ENCODE data around the gene CASP14. TPM values are rescaled to one million over a fixed set of nuclear protein-coding genes. Genes with fewer than 3 reads are reported as not detected.

The CASP14 gene
- polyA plus RNA-seq, 1 experiment = not detected

DNA sequence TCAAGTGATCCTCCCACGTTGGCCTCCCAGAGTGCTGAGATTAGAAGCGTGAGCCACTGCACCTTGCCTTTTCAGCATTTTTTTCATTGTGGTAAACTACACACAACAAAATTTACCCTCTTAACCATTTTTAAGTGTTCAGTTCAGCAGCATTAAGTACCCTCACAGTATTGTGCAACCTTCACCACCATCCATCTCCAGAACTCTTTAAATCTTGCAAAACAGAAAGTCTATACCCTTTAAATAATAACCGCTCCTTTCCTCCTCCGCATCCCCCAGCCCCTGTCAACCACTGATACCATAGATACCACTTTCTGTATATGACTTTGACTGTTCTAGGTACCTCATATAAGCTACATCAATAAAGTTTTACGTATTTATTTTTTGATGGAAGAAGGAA is 20.8 kb upstream of the CASP14 start:
- ChIA-PET POLR2A (no interaction called here), CTCF (no interaction called here)
- no peaks in the 10 kb centered on the region for H3K36me3 ChIP-seq (ENCODE audit: control insufficient read depth, insufficient read depth, low read length)
- no peak overlapping the region for H3K4me3 ChIP-seq (ENCODE audit: low read depth, low read length)
- TF ChIP-seq, protein P1, sequence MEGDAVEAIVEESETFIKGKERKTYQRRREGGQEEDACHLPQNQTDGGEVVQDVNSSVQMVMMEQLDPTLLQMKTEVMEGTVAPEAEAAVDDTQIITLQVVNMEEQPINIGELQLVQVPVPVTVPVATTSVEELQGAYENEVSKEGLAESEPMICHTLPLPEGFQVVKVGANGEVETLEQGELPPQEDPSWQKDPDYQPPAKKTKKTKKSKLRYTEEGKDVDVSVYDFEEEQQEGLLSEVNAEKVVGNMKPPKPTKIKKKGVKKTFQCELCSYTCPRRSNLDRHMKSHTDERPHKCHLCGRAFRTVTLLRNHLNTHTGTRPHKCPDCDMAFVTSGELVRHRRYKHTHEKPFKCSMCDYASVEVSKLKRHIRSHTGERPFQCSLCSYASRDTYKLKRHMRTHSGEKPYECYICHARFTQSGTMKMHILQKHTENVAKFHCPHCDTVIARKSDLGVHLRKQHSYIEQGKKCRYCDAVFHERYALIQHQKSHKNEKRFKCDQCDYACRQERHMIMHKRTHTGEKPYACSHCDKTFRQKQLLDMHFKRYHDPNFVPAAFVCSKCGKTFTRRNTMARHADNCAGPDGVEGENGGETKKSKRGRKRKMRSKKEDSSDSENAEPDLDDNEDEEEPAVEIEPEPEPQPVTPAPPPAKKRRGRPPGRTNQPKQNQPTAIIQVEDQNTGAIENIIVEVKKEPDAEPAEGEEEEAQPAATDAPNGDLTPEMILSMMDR (IDR thresholded peaks at IDR 0.05; ENCODE audit: insufficient read depth, low read depth, low read length) = no peak
- no peak for DNase-seq (ENCODE audit: low read depth)
- H3K27me3 ChIP-seq (ENCODE audit: control insufficient read depth, insufficient read depth, low read length) = no peaks in the 10 kb centered on the region

- ChIA-PET CTCF (no interaction called here), POLR2A (no interaction called here)
- Histone ChIP-seq H3K36me3 (ENCODE audit: control insufficient read depth, insufficient read depth, low read length) (no peaks in the 10 kb centered on the region), H3K27me3 (ENCODE audit: control insufficient read depth, insufficient read depth, low read length) (no peaks in the 10 kb centered on the region), H3K4me3 (ENCODE audit: low read depth, low read length) (no peak overlapping the region)
- TF ChIP-seq, protein P1 (IDR thresholded peaks at IDR 0.05; ENCODE audit: insufficient read depth, low read depth, low read length) = no peak
- DNase-seq (ENCODE audit: low read depth) = no peak
Measured at GRCh38 chr19:15031675-15032074, 17.6 kb upstream of the CASP14 start.

- Histone ChIP-seq H3K27me3 (ENCODE audit: control insufficient read depth, insufficient read depth, low read length) (no peaks in the 10 kb centered on the region), H3K4me3 (ENCODE audit: low read depth, low read length) (no peak overlapping the region), H3K36me3 (ENCODE audit: control insufficient read depth, insufficient read depth, low read length) (no peaks in the 10 kb centered on the region)
- TF ChIP-seq, protein P1 (IDR thresholded peaks at IDR 0.05; ENCODE audit: insufficient read depth, low read depth, low read length) = no peak
- no peak for DNase-seq (ENCODE audit: low read depth)
- ChIA-PET POLR2A (no interaction called here), CTCF (no interaction called here)
Measured at GRCh38 chr19:15035795-15036311, 13.4 kb upstream of the CASP14 start.

DNA sequence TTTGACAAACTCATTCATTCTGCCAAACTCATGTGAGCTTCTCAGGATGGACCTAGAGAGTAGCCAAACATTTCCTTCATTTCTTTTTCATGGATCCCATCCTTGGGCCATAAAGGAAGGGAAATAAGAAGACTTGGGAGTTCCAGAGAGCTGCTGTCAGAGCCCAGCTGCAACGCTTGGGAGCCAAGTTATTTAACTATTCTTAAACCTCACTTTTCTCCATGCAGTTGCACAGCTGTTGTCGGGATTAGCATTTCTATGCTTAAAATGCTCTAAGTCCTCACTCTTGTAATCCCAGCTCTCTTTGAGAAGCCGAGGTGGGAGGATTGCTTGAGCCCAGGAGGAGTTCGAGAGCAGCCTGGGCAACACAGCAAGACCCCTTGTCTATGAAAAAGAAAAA is 11.7 kb upstream of the CASP14 start:
- no peaks in the 10 kb centered on the region for H3K36me3 ChIP-seq (ENCODE audit: control insufficient read depth, insufficient read depth, low read length)
- TF ChIP-seq, protein P1 (IDR thresholded peaks at IDR 0.05; ENCODE audit: insufficient read depth, low read depth, low read length) = no peak
- no peak for DNase-seq (ENCODE audit: low read depth)
- ChIA-PET POLR2A (no interaction called here), CTCF (no interaction called here)
- H3K27me3 ChIP-seq (ENCODE audit: control insufficient read depth, insufficient read depth, low read length) = no peaks in the 10 kb centered on the region
- no peak overlapping the region for H3K4me3 ChIP-seq (ENCODE audit: low read depth, low read length)

GRCh38 chr19:15038294-15038693 is 11.0 kb upstream of the CASP14 start:
- Histone ChIP-seq H3K36me3 (ENCODE audit: control insufficient read depth, insufficient read depth, low read length) (no peaks in the 10 kb centered on the region), H3K4me3 (ENCODE audit: low read depth, low read length) (no peak overlapping the region), H3K27me3 (ENCODE audit: control insufficient read depth, insufficient read depth, low read length) (no peaks in the 10 kb centered on the region)
- ChIA-PET POLR2A (no interaction called here), CTCF (no interaction called here)
- TF ChIP-seq, protein P1 (IDR thresholded peaks at IDR 0.05; ENCODE audit: insufficient read depth, low read depth, low read length) = no peak
- DNase-seq (ENCODE audit: low read depth) = no peak
